Lower lobe of right lung (tissue), 2 donors: ENCODE data around the gene NAALADL2. TPM values are rescaled to one million over a fixed set of nuclear protein-coding genes. Genes with fewer than 3 reads are reported as not detected.

Experiments
- ATAC-seq, 2 donors: fragments of 200-7000 bp; cut with Tn5 transposase; one replicate each; pipeline ENCODE4 v1.9.1; 2020 to 2022; ENCODE audit warnings: mild to moderate bottlenecking in 2 of 2, moderate library complexity in 2 of 2
- DNase-seq: peaks from one replicate; pipeline ENCODE4 v3.0.0-alpha.2; 2020
- H3K27ac ChIP-seq: fragments of 200-600 bp; one replicate; pipeline ENCODE4 v1.8.0; 2022
- H3K27me3 ChIP-seq: fragments of 200-600 bp; one replicate; pipeline ENCODE4 v1.8.0; 2022; ENCODE audit warnings: low read depth
- H3K36me3 ChIP-seq: fragments of 200-600 bp; one replicate; pipeline ENCODE4 v1.8.0; 2022; ENCODE audit warnings: mild to moderate bottlenecking
- H3K4me1 ChIP-seq: fragments of 200-600 bp; one replicate; pipeline ENCODE4 v1.8.0; 2022
- H3K4me3 ChIP-seq: fragments of 200-600 bp; one replicate; pipeline ENCODE4 v1.8.0; 2022; ENCODE audit warnings: mild to moderate bottlenecking
- H3K9me3 ChIP-seq: fragments of 200-600 bp; one replicate; pipeline ENCODE4 v1.8.0; 2022
- CTCF ChIP-seq: fragments of 200-600 bp; IDR thresholded peaks from one replicate; pipeline ENCODE4 v1.8.0; 2022; ENCODE audit warnings: antibody characterized with exemption, mild to moderate bottlenecking
- intact Hi-C: fragments of 100-400 bp; cut with DNase I; formaldehyde crosslinking; loops from one replicate; pipeline ENCODE4 v1.11.0; 2022
- total RNA-seq: library from RNA; stranded (reverse); fragmentation: NEBNext Ultra II Directional; extraction: Animal tissue kit (Norgen Biotek cat#: 25700); gene quantifications from one replicate; pipeline ENCODE4 v1.2.1, GENCODE V29; 2021
- donor health status: DM: no; HTN: yes; CAD: no; lungs with severe emphysema.

Gene NAALADL2
- total RNA-seq, 1 donor from 2014 or later, result 9.8 TPM

- ATAC-seq (no peak), DNase-seq (no peak)
- no peak for TF ChIP-seq CTCF
- Histone ChIP-seq H3K9me3 (no peaks in the 10 kb centered on the region), H3K4me3 (no peak overlapping the region), H3K27ac (no peak overlapping the region), H3K4me1 (no peaks in the 10 kb centered on the region), H3K27me3 (no peaks in the 10 kb centered on the region), H3K36me3 (no peaks in the 10 kb centered on the region)
- intact Hi-C loops, result no loop called here
Measured at GRCh38 chr3:175329373-175329772, 470.2 kb downstream of the NAALADL2 start.

- DNase-seq, result no peak
- H3K9me3 ChIP-seq, result no peaks in the 10 kb centered on the region
- H3K27ac ChIP-seq, result no peak overlapping the region
- ATAC-seq, result peak in 1 of 2 donors; percentile 62
- no peak overlapping the region for H3K4me3 ChIP-seq
- intact Hi-C loops, result no loop called here
- H3K27me3 ChIP-seq, result no peaks in the 10 kb centered on the region
- H3K4me1 ChIP-seq, result no peaks in the 10 kb centered on the region
- no peaks in the 10 kb centered on the region for H3K36me3 ChIP-seq
- TF ChIP-seq CTCF, result no peak
Measured at GRCh38 chr3:175335229-175335628, 476.1 kb downstream of the NAALADL2 start.

GRCh38 chr3:175336406-175337133 is 477.4 kb downstream of the NAALADL2 start:
- intact Hi-C loops, result no loop called here
- Histone ChIP-seq H3K9me3 (no peaks in the 10 kb centered on the region), H3K27me3 (no peaks in the 10 kb centered on the region), H3K4me3 (no peak overlapping the region), H3K4me1 (no peaks in the 10 kb centered on the region), H3K36me3 (no peaks in the 10 kb centered on the region), H3K27ac (no peak overlapping the region)
- no peak for DNase-seq
- no peak for ATAC-seq
- no peak for TF ChIP-seq CTCF

- no peak for TF ChIP-seq CTCF
- Histone ChIP-seq H3K36me3 (no peaks in the 10 kb centered on the region), H3K4me3 (no peak overlapping the region), H3K27me3 (no peaks in the 10 kb centered on the region), H3K27ac (no peak overlapping the region), H3K9me3 (no peaks in the 10 kb centered on the region), H3K4me1 (no peaks in the 10 kb centered on the region)
- intact Hi-C loops, result no loop called here
- DNase-seq (no peak), ATAC-seq (no peak)
Measured at GRCh38 chr3:175337631-175338030, 478.5 kb downstream of the NAALADL2 start.

GRCh38 chr3:175338775-175339535 is 479.8 kb downstream of the NAALADL2 start:
- Histone ChIP-seq H3K27ac (no peak overlapping the region), H3K27me3 (no peaks in the 10 kb centered on the region), H3K4me3 (no peak overlapping the region), H3K36me3 (no peaks in the 10 kb centered on the region), H3K4me1 (no peaks in the 10 kb centered on the region), H3K9me3 (no peaks in the 10 kb centered on the region)
- TF ChIP-seq CTCF, result no peak
- peak; percentile 94 to 95 for ATAC-seq
- DNase-seq, result peak; percentile 54
- intact Hi-C loops, result no loop called here
